HepG2 (cell line): ENCODE data around the gene XAF1. TPM values are rescaled to one million over a fixed set of nuclear protein-coding genes. Genes with fewer than 3 reads are reported as not detected.
A peak's percentile ranks its signal among the peaks of the same experiment; 100 is the strongest.

Experiments
- ARID4A ChIP-seq: sonication (generic); formaldehyde crosslinking; IDR thresholded peaks from 2 replicates; pipeline ENCODE4 v1.5.0; 2020; ENCODE audit warnings: mild to moderate bottlenecking, missing genetic modification reagents, borderline replicate concordance
- ASH2L ChIP-seq: fragments of 300-600, 200-600 bp; sonication (generic); IDR thresholded peaks from 2 replicates; pipeline ENCODE4 v1.7.0; 2017; ENCODE audit warnings: low read depth, mild to moderate bottlenecking, moderate library complexity, mixed read lengths, low read length; ENCODE audit not compliant: insufficient read length
- CENPX ChIP-seq: sonication (generic); formaldehyde crosslinking; IDR thresholded peaks from 2 replicates; pipeline ENCODE4 v1.9.0; 2021; ENCODE audit warnings: mild to moderate bottlenecking, missing genetic modification reagents, moderate library complexity
- CREB1 ChIP-seq, 2 experiments: fragments of 450-650 bp in 1 of 2; IDR thresholded peaks; 2 replicates each; pipeline ENCODE4 v1.6.1; 2016 to 2017; ENCODE audit warnings: control low read depth in 1 of 2, mild to moderate bottlenecking in 1 of 2, missing compliant biosample characterization in 1 of 2, missing genetic modification characterization in 1 of 2
- HNF4G ChIP-seq, 2 experiments: sonication (generic) in 1 of 2; formaldehyde crosslinking in 1 of 2; IDR thresholded peaks; 2 replicates each; pipeline versions ENCODE4 v1.4.0 to v1.6.1; 2011 to 2020; ENCODE audit warnings: borderline replicate concordance in 2 of 2, low read depth in 2 of 2, mild to moderate bottlenecking in 2 of 2, low read length in 1 of 2, missing genetic modification reagents in 1 of 2, moderate library complexity in 1 of 2
- KAT7 ChIP-seq: IDR thresholded peaks from 2 replicates; pipeline ENCODE4 v1.6.1; 2018; ENCODE audit warnings: borderline replicate concordance, missing compliant biosample characterization
- MIXL1 ChIP-seq: IDR thresholded peaks from 2 replicates; pipeline ENCODE4 v1.6.1; 2016
- POLR2AphosphoS5 ChIP-seq: IDR thresholded peaks from 2 replicates; pipeline ENCODE4 v1.6.1; 2012; ENCODE audit warnings: low read depth, low read length
- RARG ChIP-seq: sonication (generic); formaldehyde crosslinking; IDR thresholded peaks from 2 replicates; pipeline ENCODE4 v1.4.0; 2020; ENCODE audit warnings: low read depth, mild to moderate bottlenecking, missing genetic modification reagents
- SP1 ChIP-seq, 2 experiments: fragments of 450-650 bp in 1 of 2; sonication (generic) in 1 of 2; formaldehyde crosslinking in 1 of 2; IDR thresholded peaks; 2 replicates each; pipeline versions ENCODE4 v1.4.0 to v1.6.1; 2016 to 2020; ENCODE audit warnings: missing genetic modification reagents in 1 of 2
- TAF1 ChIP-seq: sonication (generic); formaldehyde crosslinking; IDR thresholded peaks from 2 replicates; pipeline ENCODE4 v1.4.0; 2020; ENCODE audit warnings: missing genetic modification reagents
- ZNF292 ChIP-seq: sonication (generic); formaldehyde crosslinking; IDR thresholded peaks from 2 replicates; pipeline ENCODE4 v1.8.1; 2022; ENCODE audit warnings: mild to moderate bottlenecking, low read depth, missing genetic modification reagents, borderline replicate concordance
- ZNF430 ChIP-seq: sonication (generic); formaldehyde crosslinking; IDR thresholded peaks from 2 replicates; pipeline ENCODE4 v1.9.0; 2021; ENCODE audit warnings: mild to moderate bottlenecking, missing genetic modification reagents
- ZNF496 ChIP-seq: sonication (generic); formaldehyde crosslinking; IDR thresholded peaks from 2 replicates; pipeline ENCODE4 v1.8.1; 2023; ENCODE audit warnings: mild to moderate bottlenecking, moderate library complexity, missing genetic modification reagents; ENCODE audit not compliant: insufficient replicate concordance
- ZNF556 ChIP-seq: sonication (generic); formaldehyde crosslinking; IDR thresholded peaks from 2 replicates; pipeline ENCODE4 v1.4.0; 2020; ENCODE audit warnings: mild to moderate bottlenecking, missing genetic modification reagents, borderline replicate concordance
- ZNF772 ChIP-seq: sonication (generic); formaldehyde crosslinking; IDR thresholded peaks from 2 replicates; pipeline ENCODE4 v1.5.0; 2020; ENCODE audit warnings: mild to moderate bottlenecking, missing genetic modification reagents
- ZNF891 ChIP-seq: sonication (generic); formaldehyde crosslinking; IDR thresholded peaks from 2 replicates; pipeline ENCODE4 v1.5.0; 2020; ENCODE audit warnings: mild to moderate bottlenecking, missing genetic modification reagents
- ZSCAN25 ChIP-seq: sonication (generic); formaldehyde crosslinking; IDR thresholded peaks from 2 replicates; pipeline ENCODE4 v1.8.0; 2022; ENCODE audit warnings: mild to moderate bottlenecking, missing genetic modification reagents
- polyA plus RNA-seq, 8 experiments: library from polyadenylated mRNA; depleted of rRNA in 3 of 8; stranded (reverse) in 7 of 8; unstranded in 1 of 8; fragments of >200 nt; fragmentation: Illumina TruSeq in 4 of 8; extraction: Trizol in 4 of 8; gene quantifications; 2 replicates each; pipeline versions ENCODE4 v1.2.1 to v1.2.3, GENCODE V29; 2011 to 2016; ENCODE audit warnings: low read depth in 4 of 8, missing spikeins in 1 of 8, mixed read lengths in 1 of 8; ENCODE audit not compliant: insufficient read depth in 1 of 8
- total RNA-seq, 5 experiments: library from RNA; depleted of rRNA; stranded (reverse); fragments of >200 nt; fragmentation: Illumina TruSeq; extraction: Trizol; gene quantifications; 2 replicates each; pipeline ENCODE4 v1.2.3, GENCODE V29; 2016; ENCODE audit warnings: low read depth in 1 of 5
- TF ChIP-seq, protein P1 (sequence below): sonication (generic); formaldehyde crosslinking; IDR thresholded peaks from 2 replicates; pipeline ENCODE4 v1.5.1; 2020; ENCODE audit warnings: mild to moderate bottlenecking, moderate library complexity, missing genetic modification reagents
- TF ChIP-seq, protein P2 (sequence below): sonication (generic); formaldehyde crosslinking; IDR thresholded peaks from 2 replicates; pipeline ENCODE4 v1.5.0; 2020; ENCODE audit warnings: missing genetic modification reagents

Gene XAF1
- total and polyA plus RNA-seq, 2 of the 13 experiments (the other 11 are each of a cell fraction or from before 2014, with no cell fraction given), result 1.2 to 2.4 TPM

GRCh38 chr17:6752068-6752909 is 3.6 kb upstream of the XAF1 start (continued):
- TF ChIP-seq ASH2L (peak; percentile 29), HNF4G (IDR thresholded peaks at IDR 0.05; ENCODE audit: borderline replicate concordance, low read depth, low read length) (peak; percentile 43; the same call in 1 of the 2 replicates), HNF4G (CRISPR knock-in tag; IDR thresholded peaks at IDR 0.05; ENCODE audit: borderline replicate concordance, low read depth) (no peak), ZNF772 (CRISPR knock-in tag) (no peak), ZNF496 (CRISPR knock-in tag) (no peak), ZSCAN25 (CRISPR knock-in tag) (peak; percentile 66), MIXL1 (peak; percentile 90), ZNF430 (CRISPR knock-in tag) (0 out of 2 replicates have a peak, but pooled peaks have one; percentile 25), CENPX (CRISPR knock-in tag) (no peak), ZNF556 (CRISPR knock-in tag) (peak; percentile 57; the same call in 1 of the 2 replicates), TAF1 (no peak), KAT7 (CRISPR knock-in tag) (0 out of 2 replicates have a peak, but pooled peaks have one; percentile 36), RARG (CRISPR knock-in tag) (no peak), SP1 (IDR thresholded peaks at IDR 0.05) (no peak), SP1 (CRISPR knock-in tag; IDR thresholded peaks at IDR 0.05) (no peak), ARID4A (CRISPR knock-in tag) (peak; percentile 21; the same call in 1 of the 2 replicates), CREB1 (IDR thresholded peaks at IDR 0.05) (0 out of 2 replicates have a peak, but pooled peaks have one; percentile 13), CREB1 (CRISPR knock-in tag; IDR thresholded peaks at IDR 0.05) (peak; percentile 26), ZNF292 (CRISPR knock-in tag) (0 out of 2 replicates have a peak, but pooled peaks have one; percentile 43), ZNF891 (CRISPR knock-in tag) (no peak), POLR2AphosphoS5 (no peak)
- TF ChIP-seq, protein P1, sequence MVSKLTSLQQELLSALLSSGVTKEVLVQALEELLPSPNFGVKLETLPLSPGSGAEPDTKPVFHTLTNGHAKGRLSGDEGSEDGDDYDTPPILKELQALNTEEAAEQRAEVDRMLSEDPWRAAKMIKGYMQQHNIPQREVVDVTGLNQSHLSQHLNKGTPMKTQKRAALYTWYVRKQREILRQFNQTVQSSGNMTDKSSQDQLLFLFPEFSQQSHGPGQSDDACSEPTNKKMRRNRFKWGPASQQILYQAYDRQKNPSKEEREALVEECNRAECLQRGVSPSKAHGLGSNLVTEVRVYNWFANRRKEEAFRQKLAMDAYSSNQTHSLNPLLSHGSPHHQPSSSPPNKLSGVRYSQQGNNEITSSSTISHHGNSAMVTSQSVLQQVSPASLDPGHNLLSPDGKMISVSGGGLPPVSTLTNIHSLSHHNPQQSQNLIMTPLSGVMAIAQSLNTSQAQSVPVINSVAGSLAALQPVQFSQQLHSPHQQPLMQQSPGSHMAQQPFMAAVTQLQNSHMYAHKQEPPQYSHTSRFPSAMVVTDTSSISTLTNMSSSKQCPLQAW (CRISPR knock-in tag), result peak; percentile 82
- TF ChIP-seq, protein P2, sequence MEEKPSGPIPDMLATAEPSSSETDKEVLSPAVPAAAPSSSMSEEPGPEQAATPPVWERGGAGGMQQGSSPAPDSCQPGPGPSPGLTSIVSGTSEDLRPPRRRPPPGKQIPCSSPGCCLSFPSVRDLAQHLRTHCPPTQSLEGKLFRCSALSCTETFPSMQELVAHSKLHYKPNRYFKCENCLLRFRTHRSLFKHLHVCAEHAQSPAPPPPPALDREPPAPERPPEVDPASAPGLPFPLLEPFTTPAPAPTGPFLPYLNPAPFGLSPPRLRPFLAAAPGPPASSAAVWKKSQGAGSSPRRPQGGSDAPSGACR (CRISPR knock-in tag), result peak; percentile 71; the same call in 1 of the 2 replicates
